GM12874 (cell line): ENCODE measurements around the gene OR5K4.

Source experiments
- CTCF ChIP-seq: IDR thresholded peaks from 2 replicates; pipeline ENCODE4 v1.5.1; 2011; ENCODE audit warnings: low read depth, mild to moderate bottlenecking, control low read depth, low read length, moderate library complexity; ENCODE audit not compliant: insufficient read depth

OR5K4 gene

GRCh38 chr3:98371853-98372252 lies 18.2 kb downstream of the OR5K4 start:
- TF ChIP-seq CTCF, result no peak

GRCh38 chr3:98372445-98372844 lies 18.8 kb downstream of the OR5K4 start:
- TF ChIP-seq CTCF, result no peak

- TF ChIP-seq CTCF, result no peak
Observed at GRCh38 chr3:98376631-98377030, 23.0 kb downstream of the OR5K4 start.

GRCh38 chr3:98388147-98388546 lies 34.5 kb downstream of the OR5K4 start:
- no peak for TF ChIP-seq CTCF

GRCh38 chr3:98390366-98390765 lies 36.7 kb downstream of the OR5K4 start, which contains the start of gene OR5K3:
OR5K3 (plus strand) TSS chr3:98390666; CDS start chr3:98390666, 0 bp downstream.
- no peak for TF ChIP-seq CTCF

GRCh38 chr3:98395101-98395500 lies 41.4 kb downstream of the OR5K4 start:
- TF ChIP-seq CTCF, result no peak

- no peak for TF ChIP-seq CTCF
Observed at GRCh38 chr3:98398513-98398912, 44.9 kb downstream of the OR5K4 start.

- no peak for TF ChIP-seq CTCF
Observed at GRCh38 chr3:98402507-98402906, 48.9 kb downstream of the OR5K4 start.
